ENCODE measurements around the gene DVL2.

Gene DVL2

DNA sequence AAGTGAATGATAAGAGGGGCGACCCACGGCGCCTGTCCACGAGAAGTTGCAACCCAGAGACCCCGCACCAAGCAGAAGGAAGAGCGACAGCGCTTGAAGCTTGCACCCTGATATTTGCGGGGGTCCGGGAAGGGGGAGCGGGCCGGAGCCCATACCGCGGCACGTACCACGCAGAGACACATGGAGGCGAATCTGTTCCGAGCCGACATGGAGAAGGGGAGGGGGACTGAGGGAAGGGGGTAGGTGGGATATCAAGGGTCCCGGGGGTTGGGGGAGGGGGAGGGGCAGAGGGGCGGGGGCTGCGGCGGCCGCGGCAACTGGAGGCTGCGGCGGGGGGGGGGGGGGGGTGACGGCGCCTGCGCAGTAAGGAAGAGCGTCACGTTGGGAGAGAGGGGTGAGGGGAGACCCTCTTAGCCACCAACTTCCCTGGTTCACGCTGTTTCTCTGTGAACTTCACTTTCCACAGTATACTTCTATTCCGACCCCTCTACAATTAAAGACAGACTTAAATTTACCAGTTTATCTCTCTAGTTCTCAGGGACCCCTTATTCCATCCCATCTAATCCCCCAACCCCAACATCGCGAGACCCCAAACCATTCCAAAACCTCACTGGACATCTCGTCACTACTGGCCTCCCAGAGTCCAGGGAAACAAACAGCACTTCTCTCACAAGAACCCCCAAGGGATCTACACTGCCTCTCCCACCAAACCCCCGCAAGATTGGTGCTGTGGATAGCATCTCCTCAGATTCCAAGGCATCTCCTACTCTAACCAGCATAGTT lies 22.6 kb downstream of the DVL2 start:
- Histone ChIP-seq H3K4me3 (ENCODE audit: insufficient read depth, low read length, poor library complexity, severe bottlenecking) (no peak overlapping the region), H4K20me1 (ENCODE audit: low read depth, low read length) (no peaks in the 10 kb centered on the region), H2AFZ (ENCODE audit: low read depth, low read length, severe bottlenecking) (no peak overlapping the region), H3K36me3 (ENCODE audit: low read length) (no peaks in the 10 kb centered on the region), H3K9ac (ENCODE audit: low read length) (no peak overlapping the region), H3K27me3 (ENCODE audit: low read length) (no peaks in the 10 kb centered on the region), H3K27ac (ENCODE audit: low read depth, low read length) (no peak overlapping the region), H3K9me2 (replicated peaks; ENCODE audit: insufficient read depth, low read length) (no peaks in the 10 kb centered on the region), H3K4me2 (ENCODE audit: low read depth, low read length, poor library complexity, severe bottlenecking) (no peak overlapping the region), H3F3A (ENCODE audit: insufficient read depth) (peaks cover 5% of the 10 kb centered on the region; the same call in 1 of the 2 replicates), H3K79me2 (ENCODE audit: insufficient read depth, low read length) (no peaks in the 10 kb centered on the region), H3K9me3 (ENCODE audit: insufficient read depth, low read length) (no peaks in the 10 kb centered on the region)
- TF ChIP-seq EZH2phosphoT487 (conservative IDR thresholded peaks at IDR 0.05; ENCODE audit: low read length) = no peak
- TF ChIP-seq, protein P1, sequence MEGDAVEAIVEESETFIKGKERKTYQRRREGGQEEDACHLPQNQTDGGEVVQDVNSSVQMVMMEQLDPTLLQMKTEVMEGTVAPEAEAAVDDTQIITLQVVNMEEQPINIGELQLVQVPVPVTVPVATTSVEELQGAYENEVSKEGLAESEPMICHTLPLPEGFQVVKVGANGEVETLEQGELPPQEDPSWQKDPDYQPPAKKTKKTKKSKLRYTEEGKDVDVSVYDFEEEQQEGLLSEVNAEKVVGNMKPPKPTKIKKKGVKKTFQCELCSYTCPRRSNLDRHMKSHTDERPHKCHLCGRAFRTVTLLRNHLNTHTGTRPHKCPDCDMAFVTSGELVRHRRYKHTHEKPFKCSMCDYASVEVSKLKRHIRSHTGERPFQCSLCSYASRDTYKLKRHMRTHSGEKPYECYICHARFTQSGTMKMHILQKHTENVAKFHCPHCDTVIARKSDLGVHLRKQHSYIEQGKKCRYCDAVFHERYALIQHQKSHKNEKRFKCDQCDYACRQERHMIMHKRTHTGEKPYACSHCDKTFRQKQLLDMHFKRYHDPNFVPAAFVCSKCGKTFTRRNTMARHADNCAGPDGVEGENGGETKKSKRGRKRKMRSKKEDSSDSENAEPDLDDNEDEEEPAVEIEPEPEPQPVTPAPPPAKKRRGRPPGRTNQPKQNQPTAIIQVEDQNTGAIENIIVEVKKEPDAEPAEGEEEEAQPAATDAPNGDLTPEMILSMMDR (IDR thresholded peaks at IDR 0.05; ENCODE audit: insufficient read depth, low read length, poor library complexity, severe bottlenecking) = no peak

DNA sequence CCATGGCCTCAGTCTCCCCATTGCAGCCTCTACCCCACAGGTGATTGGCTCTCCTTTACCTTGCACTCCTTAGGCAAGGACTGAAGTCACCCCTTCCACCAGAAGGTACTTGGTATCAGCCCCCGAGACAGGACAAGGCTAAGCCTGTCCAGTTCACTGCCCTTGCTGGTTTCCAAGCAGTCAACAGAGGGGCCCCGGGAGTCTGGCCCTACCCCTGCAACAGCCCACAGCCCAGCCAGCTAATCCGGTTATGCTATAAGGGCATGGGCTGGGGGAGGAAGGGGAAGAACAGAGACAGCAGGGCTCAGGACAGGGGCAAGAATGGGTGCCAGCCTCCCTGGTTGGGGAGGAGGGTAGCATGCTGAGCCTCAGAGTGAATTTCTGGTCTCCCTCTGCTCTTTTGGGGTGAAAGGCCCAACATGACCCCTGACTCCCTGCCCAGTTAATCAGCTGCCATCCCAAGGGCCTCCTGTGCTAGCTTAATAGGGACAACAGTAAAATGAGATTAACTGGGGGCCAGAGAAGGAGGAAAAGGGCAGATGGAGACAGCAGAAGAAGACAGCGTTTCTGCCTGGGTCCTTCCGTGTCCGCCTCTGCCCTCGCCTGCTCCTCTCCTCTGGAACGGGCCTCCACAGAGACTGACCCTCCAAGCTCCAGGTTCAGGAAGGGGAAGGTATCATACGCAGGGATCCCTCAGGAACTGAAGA lies 25.4 kb downstream of the DVL2 start:
- H3K79me2 ChIP-seq (ENCODE audit: insufficient read depth, low read length) = no peaks in the 10 kb centered on the region
- no peaks in the 10 kb centered on the region for H3K9me2 ChIP-seq (replicated peaks; ENCODE audit: insufficient read depth, low read length)
- H3K9me3 ChIP-seq (ENCODE audit: insufficient read depth, low read length) = no peaks in the 10 kb centered on the region
- TF ChIP-seq, protein P1 (IDR thresholded peaks at IDR 0.05; ENCODE audit: insufficient read depth, low read length, poor library complexity, severe bottlenecking) = no peak
- TF ChIP-seq EZH2phosphoT487 (conservative IDR thresholded peaks at IDR 0.05; ENCODE audit: low read length) = no peak
- peaks cover 3% of the 10 kb centered on the region; the same call in 1 of the 2 replicates for H3F3A ChIP-seq (ENCODE audit: insufficient read depth)
- no peak overlapping the region for H3K4me3 ChIP-seq (ENCODE audit: insufficient read depth, low read length, poor library complexity, severe bottlenecking)
- no peaks in the 10 kb centered on the region for H3K36me3 ChIP-seq (ENCODE audit: low read length)
- no peak overlapping the region for H3K4me2 ChIP-seq (ENCODE audit: low read depth, low read length, poor library complexity, severe bottlenecking)
- H3K27ac ChIP-seq (ENCODE audit: low read depth, low read length) = no peak overlapping the region
- H3K27me3 ChIP-seq (ENCODE audit: low read length) = no peaks in the 10 kb centered on the region
- H3K9ac ChIP-seq (ENCODE audit: low read length) = no peak overlapping the region
- H4K20me1 ChIP-seq (ENCODE audit: low read depth, low read length) = no peaks in the 10 kb centered on the region
- H2AFZ ChIP-seq (ENCODE audit: low read depth, low read length, severe bottlenecking) = no peak overlapping the region

DNA sequence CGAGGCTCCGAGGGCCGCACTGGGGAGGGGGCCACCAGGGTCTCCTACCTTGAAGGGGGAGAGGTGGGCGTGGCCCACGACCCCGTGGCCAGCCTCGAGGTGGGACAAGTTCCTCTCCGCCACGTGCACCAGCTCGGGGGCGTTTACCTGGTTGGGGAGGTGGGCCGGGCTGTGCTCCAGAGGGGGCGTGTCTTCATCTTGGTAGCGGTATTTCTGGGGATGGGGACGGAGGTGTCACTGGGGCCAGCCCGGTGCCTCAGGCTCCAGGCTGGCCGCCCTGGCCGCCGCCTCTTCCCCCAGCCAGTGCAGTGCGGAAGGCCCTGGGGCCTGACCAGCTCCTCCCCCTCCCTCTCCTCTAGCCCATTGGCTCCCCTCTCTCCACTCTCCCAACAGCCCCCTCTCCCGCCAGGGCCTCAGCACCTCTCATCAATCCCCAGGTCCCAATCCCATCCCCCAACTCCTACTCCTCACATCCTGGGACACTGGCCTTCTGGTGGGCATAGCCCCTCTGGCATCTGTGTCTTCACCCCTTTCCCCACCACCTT lies 26.2 kb downstream of the DVL2 start:
- Histone ChIP-seq H3K4me2 (ENCODE audit: low read depth, low read length, poor library complexity, severe bottlenecking) (no peak overlapping the region), H3K9me2 (replicated peaks; ENCODE audit: insufficient read depth, low read length) (no peaks in the 10 kb centered on the region), H3K4me3 (ENCODE audit: insufficient read depth, low read length, poor library complexity, severe bottlenecking) (no peak overlapping the region)

More for the DNA sequence above, 26.2 kb downstream of the DVL2 start:
- no peaks in the 10 kb centered on the region for H3K79me2 ChIP-seq (ENCODE audit: insufficient read depth, low read length)
- no peak overlapping the region for H3K9ac ChIP-seq (ENCODE audit: low read length)
- H3K9me3 ChIP-seq (ENCODE audit: insufficient read depth, low read length) = no peaks in the 10 kb centered on the region
- H3F3A ChIP-seq (ENCODE audit: insufficient read depth) = peaks cover 3% of the 10 kb centered on the region; the same call in 1 of the 2 replicates
- no peak overlapping the region for H2AFZ ChIP-seq (ENCODE audit: low read depth, low read length, severe bottlenecking)
- no peak for TF ChIP-seq EZH2phosphoT487 (conservative IDR thresholded peaks at IDR 0.05; ENCODE audit: low read length)
- TF ChIP-seq, protein P1 (IDR thresholded peaks at IDR 0.05; ENCODE audit: insufficient read depth, low read length, poor library complexity, severe bottlenecking) = no peak
- H4K20me1 ChIP-seq (ENCODE audit: low read depth, low read length) = no peaks in the 10 kb centered on the region
- no peaks in the 10 kb centered on the region for H3K27me3 ChIP-seq (ENCODE audit: low read length)
- H3K36me3 ChIP-seq (ENCODE audit: low read length) = no peaks in the 10 kb centered on the region
- no peak overlapping the region for H3K27ac ChIP-seq (ENCODE audit: low read depth, low read length)
